Inflammatory macrophage treated with lipopolysaccharide for 4 hours (primary cell): Measurements from ENCODE around the gene POU2F3.

Experiments used
- DNase-seq: peaks from one replicate; pipeline ENCODE4 v3.0.0-alpha.2; 2020

Gene POU2F3

GRCh38 chr11:120342678-120343077, 102.7 kb downstream of the POU2F3 start:
- no peak for DNase-seq

DNA sequence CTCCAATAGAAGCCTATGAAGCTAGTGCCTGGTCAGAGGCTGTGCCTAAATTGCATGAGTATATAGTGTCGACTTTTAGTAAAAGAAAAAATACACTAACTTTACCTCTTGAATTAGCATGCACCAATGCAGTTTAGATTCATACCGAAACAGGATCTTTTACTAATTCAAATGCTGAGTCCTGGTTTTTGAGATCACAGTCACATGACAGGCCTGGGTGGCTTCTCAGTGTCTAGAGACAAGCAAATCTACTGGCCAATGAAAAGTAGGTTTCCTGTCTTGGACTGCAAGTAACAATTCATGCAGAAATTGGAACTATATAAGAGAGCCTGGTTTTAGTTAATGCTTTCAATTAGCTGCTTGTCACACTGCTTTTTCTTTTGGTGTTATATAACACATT, 103.5 kb downstream of the POU2F3 start:
- DNase-seq = peak; percentile 46

- peak; percentile 73 for DNase-seq
These were observed 104.5 kb downstream of the POU2F3 start for GRCh38 chr11:120344302-120345004.

GRCh38 chr11:120346233-120346632, 106.3 kb downstream of the POU2F3 start:
- DNase-seq = no peak

GRCh38 chr11:120350637-120351036, 110.7 kb downstream of the POU2F3 start:
- DNase-seq = no peak

GRCh38 chr11:120352405-120352804, 112.5 kb downstream of the POU2F3 start:
- no peak for DNase-seq

DNA sequence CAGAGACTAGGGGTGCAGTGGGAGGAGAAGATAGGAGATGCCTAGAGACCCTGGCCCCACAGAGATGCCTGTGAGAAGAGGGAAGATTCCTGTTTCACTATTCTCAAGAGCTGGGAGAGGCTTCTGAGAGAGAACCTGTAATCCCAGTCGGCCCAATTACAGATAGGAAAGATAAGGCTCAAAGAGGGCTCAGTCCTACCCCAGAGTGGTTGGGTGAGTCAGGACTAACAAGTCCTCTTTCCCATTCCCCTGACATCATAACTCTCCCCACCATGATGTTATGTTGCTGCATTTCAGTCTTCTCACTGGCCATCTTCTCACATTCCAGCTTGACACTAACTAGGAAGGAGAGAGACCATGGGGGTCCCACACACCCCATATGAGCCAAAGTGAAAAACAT, 114.1 kb downstream of the POU2F3 start:
- DNase-seq = no peak

DNA sequence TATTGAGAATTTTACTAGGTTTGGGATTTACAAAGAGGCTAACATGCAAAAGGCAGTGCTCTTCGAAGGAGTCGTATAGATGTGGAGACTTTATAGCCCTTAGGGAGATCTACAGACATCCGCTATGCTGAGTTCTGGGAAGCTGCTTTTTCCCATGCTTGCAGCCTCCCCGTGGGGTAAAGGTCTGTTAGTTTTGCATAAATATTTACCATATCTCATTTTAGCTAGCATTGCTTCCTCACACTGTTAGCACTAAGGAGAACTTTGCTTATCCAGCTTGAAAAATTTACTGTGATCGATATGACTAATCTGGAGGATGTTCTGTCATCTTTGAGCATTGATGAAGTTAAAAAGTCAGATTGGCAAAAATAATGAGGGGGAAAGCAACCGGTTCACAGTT, 114.8 kb downstream of the POU2F3 start:
- DNase-seq = no peak

GRCh38 chr11:120357620-120358019, 117.7 kb downstream of the POU2F3 start:
- DNase-seq = no peak

DNA sequence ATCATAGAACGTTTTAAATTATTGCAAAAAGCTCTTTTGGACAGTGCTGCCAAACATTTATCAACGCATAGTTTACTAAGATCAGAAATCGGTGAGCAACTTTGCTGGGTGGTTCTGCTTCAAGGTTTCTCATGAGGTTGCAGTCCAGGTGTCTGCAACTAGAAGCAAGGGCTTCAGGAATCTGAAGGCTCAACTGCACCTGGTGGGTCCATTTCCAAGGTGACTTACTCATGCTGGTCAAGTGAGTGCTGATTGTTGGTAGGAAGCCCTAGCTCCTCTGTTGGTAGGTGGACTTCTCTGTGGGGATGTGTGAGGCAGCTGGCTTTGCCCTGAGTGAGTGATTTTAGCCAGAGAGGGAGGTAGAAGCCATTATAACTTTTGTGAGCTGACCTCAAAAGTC, 118.8 kb downstream of the POU2F3 start:
- DNase-seq = no peak

GRCh38 chr11:120363436-120363835, 123.5 kb downstream of the POU2F3 start:
- no peak for DNase-seq

DNA sequence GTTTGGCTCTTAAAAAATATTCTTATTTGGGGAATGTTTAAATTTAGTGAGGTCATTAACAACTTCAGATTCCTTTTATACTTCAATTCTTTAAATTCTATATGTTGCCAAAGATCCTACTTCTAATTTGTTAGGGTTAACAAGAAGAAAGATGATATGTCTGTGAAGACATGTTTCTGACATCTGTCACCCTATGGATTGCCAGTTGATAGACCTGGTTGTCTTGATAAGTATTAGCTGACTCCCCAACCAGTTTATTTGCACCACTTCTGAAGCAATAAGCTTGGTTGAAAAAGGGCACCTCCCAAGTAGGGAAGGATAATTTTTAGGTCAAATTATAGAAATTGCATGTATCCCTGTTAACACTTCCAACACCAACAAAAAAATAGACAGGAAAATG, 125.6 kb downstream of the POU2F3 start:
- no peak for DNase-seq
